H1 (cell line): ENCODE measurements around the gene ELOVL3. TPM values are rescaled to one million over a fixed set of nuclear protein-coding genes. Genes with fewer than 3 reads are reported as not detected.

Source experiments
- CTCF ChIA-PET: fragments of 300-600 bp; sonication (Branson Sonifier 250); formaldehyde crosslinking; loops from one replicate; lab custom pipeline; 2021; ENCODE audit not compliant: partially characterized antibody; lab: Charles Lee
- POLR2A ChIA-PET: fragments of 300-600 bp; sonication (Branson Sonifier 250); formaldehyde crosslinking; loops from one replicate; lab custom pipeline; 2021; ENCODE audit warnings: inconsistent platforms; ENCODE audit not compliant: partially characterized antibody; lab: Charles Lee
- DNase-seq, 2 experiments: peaks; one replicate each; pipeline versions ENCODE4 v3.0.0 to v3.0.0-alpha.2; 2010 to 2022; ENCODE audit warnings: low spot score in 2 of 2, low read depth in 1 of 2, mixed read lengths in 1 of 2
- FAIRE-seq: peaks from 2 replicates; lab custom pipeline; 2011; peaks lifted over from hg19 to GRCh38; lab: Jason Lieb, UNC
- H2AFZ ChIP-seq: 2 replicates; pipeline ENCODE4 v1.8.1; 2012; ENCODE audit warnings: low read length, inconsistent platforms
- H2AK5ac ChIP-seq: 2 replicates; pipeline ENCODE4 v1.6.1; 2013; ENCODE audit warnings: low read depth, low read length
- H2BK120ac ChIP-seq: replicated peaks from 2 replicates; pipeline ENCODE3; 2013; ENCODE audit warnings: low read depth, low read length, inconsistent platforms
- H2BK12ac ChIP-seq: 2 replicates; pipeline ENCODE4 v1.6.1; 2013; ENCODE audit warnings: low read depth, low read length
- H2BK15ac ChIP-seq: 2 replicates; pipeline ENCODE4 v1.6.1; 2013; ENCODE audit warnings: low read length
- H2BK20ac ChIP-seq: 2 replicates; pipeline ENCODE4 v1.6.1; 2013; ENCODE audit warnings: low read length
- H2BK5ac ChIP-seq: 2 replicates; pipeline ENCODE4 v1.6.1; 2013; ENCODE audit warnings: low read depth, low read length
- H3K14ac ChIP-seq: 2 replicates; pipeline ENCODE4 v1.6.1; 2013; ENCODE audit warnings: inconsistent platforms; ENCODE audit not compliant: insufficient read length
- H3K18ac ChIP-seq: 2 replicates; pipeline ENCODE4 v1.6.1; 2013; ENCODE audit warnings: low read length; ENCODE audit errors: extremely low read depth
- H3K23ac ChIP-seq: 2 replicates; pipeline ENCODE4 v1.6.1; 2013; ENCODE audit warnings: inconsistent platforms; ENCODE audit not compliant: insufficient read length
- H3K23me2 ChIP-seq: 2 replicates; pipeline ENCODE4 v1.6.1; 2013; ENCODE audit warnings: low read depth, low read length
- H3K27ac ChIP-seq: 2 replicates; pipeline ENCODE4 v1.6.1; 2011; ENCODE audit warnings: low read depth, low read length, inconsistent platforms
- H3K27me3 ChIP-seq, 4 experiments: replicated peaks in 1 of 4; 1 replicate in 1 of 4; 2 replicates in 3 of 4; pipeline versions ENCODE4 v1.6.1 to v1.8.1; 2011 to 2013; ENCODE audit warnings: low read length in 3 of 4, mild to moderate bottlenecking in 3 of 4, inconsistent platforms in 2 of 4, mixed read lengths in 2 of 4, moderate library complexity in 1 of 4; ENCODE audit not compliant: control insufficient read depth in 3 of 4, insufficient read depth in 3 of 4; ENCODE audit errors: extremely low read depth in 1 of 4
- H3K36me3 ChIP-seq, 4 experiments: 2 replicates each; pipeline versions ENCODE4 v1.6.1 to v1.8.1; 2011 to 2013; ENCODE audit warnings: mild to moderate bottlenecking in 4 of 4, low read length in 3 of 4, moderate library complexity in 2 of 4, control low read depth in 1 of 4, inconsistent platforms in 1 of 4; ENCODE audit not compliant: insufficient read depth in 4 of 4, control insufficient read depth in 2 of 4
- H3K4ac ChIP-seq: replicated peaks from 2 replicates; pipeline ENCODE3; 2013; ENCODE audit warnings: low read length, low read depth, mixed read lengths, inconsistent platforms; ENCODE audit not compliant: insufficient read length
- H3K4me1 ChIP-seq, 4 experiments: replicated peaks in 1 of 4; 1 replicate in 1 of 4; 2 replicates in 3 of 4; pipeline versions ENCODE4 v1.6.1 to v1.8.1; 2011 to 2013; ENCODE audit warnings: low read length in 3 of 4, inconsistent platforms in 2 of 4, mixed read lengths in 1 of 4; ENCODE audit not compliant: insufficient read depth in 4 of 4, control insufficient read depth in 3 of 4
- H3K4me2 ChIP-seq, 2 experiments: 2 replicates each; pipeline versions ENCODE4 v1.6.1 to v1.8.1; 2011 to 2013; ENCODE audit warnings: low read depth in 2 of 2, low read length in 2 of 2, control low read depth in 1 of 2, inconsistent platforms in 1 of 2, mild to moderate bottlenecking in 1 of 2; ENCODE audit not compliant: insufficient read depth in 1 of 2
- H3K4me3 ChIP-seq, 4 experiments: fragments of 200-600, 300-600 bp in 1 of 4; sonication (generic), shearing (Covaris generic), sonication (Bioruptor Twin) in 1 of 4; 2 replicates each; pipeline versions ENCODE4 v1.5.1 to v1.8.1; 2011 to 2016; ENCODE audit warnings: low read length in 4 of 4, low read depth in 3 of 4, control low read depth in 2 of 4, inconsistent platforms in 2 of 4, mild to moderate bottlenecking in 2 of 4, mixed read lengths in 1 of 4, moderate library complexity in 1 of 4; ENCODE audit not compliant: insufficient read depth in 2 of 4; ENCODE audit errors: extremely low read depth in 1 of 4
- H3K56ac ChIP-seq: replicated peaks from 2 replicates; pipeline ENCODE3; 2013; ENCODE audit warnings: low read depth, mild to moderate bottlenecking, mixed read lengths, low read length, inconsistent platforms; ENCODE audit not compliant: insufficient read length
- H3K79me1 ChIP-seq: 2 replicates; pipeline ENCODE4 v1.6.1; 2013; ENCODE audit warnings: low read depth, low read length, control low read depth
- H3K79me2 ChIP-seq, 2 experiments: 2 replicates each; pipeline versions ENCODE4 v1.6.1 to v1.8.1; 2012 to 2013; ENCODE audit warnings: low read length in 2 of 2, mild to moderate bottlenecking in 2 of 2, inconsistent platforms in 1 of 2; ENCODE audit not compliant: insufficient read depth in 2 of 2, control insufficient read depth in 1 of 2
- H3K9ac ChIP-seq, 4 experiments: replicated peaks in 1 of 4; 1 replicate in 1 of 4; 2 replicates in 3 of 4; pipeline versions ENCODE4 v1.6.1 to v1.8.1; 2011 to 2013; ENCODE audit warnings: low read depth in 3 of 4, low read length in 3 of 4, control low read depth in 2 of 4, mild to moderate bottlenecking in 2 of 4, moderate library complexity in 2 of 4, inconsistent platforms in 1 of 4; ENCODE audit errors: extremely low read depth in 1 of 4
- H3K9me3 ChIP-seq, 2 experiments: 2 replicates each; pipeline versions ENCODE4 v1.6.1 to v1.8.1; 2012 to 2013; ENCODE audit warnings: mild to moderate bottlenecking in 2 of 2, moderate library complexity in 2 of 2, control low read depth in 1 of 2, inconsistent platforms in 1 of 2, low read depth in 1 of 2, low read length in 1 of 2, mixed read lengths in 1 of 2; ENCODE audit not compliant: insufficient read depth in 2 of 2
- H4K20me1 ChIP-seq, 2 experiments: replicated peaks in 1 of 2; 2 replicates each; pipeline versions ENCODE3 to v1.8.1; 2011 to 2013; ENCODE audit warnings: inconsistent platforms in 2 of 2, low read length in 2 of 2, mild to moderate bottlenecking in 1 of 2; ENCODE audit not compliant: insufficient read depth in 2 of 2, control insufficient read depth in 1 of 2
- H4K5ac ChIP-seq: 2 replicates; pipeline ENCODE4 v1.6.1; 2013; ENCODE audit warnings: low read length, low read depth, mixed read lengths, inconsistent platforms; ENCODE audit not compliant: insufficient read length
- H4K8ac ChIP-seq: 2 replicates; pipeline ENCODE4 v1.8.0; 2013; ENCODE audit warnings: mild to moderate bottlenecking, moderate library complexity, low read length, inconsistent platforms; ENCODE audit not compliant: insufficient read depth; ENCODE audit errors: extremely low read depth
- H4K91ac ChIP-seq: replicated peaks from 2 replicates; pipeline ENCODE3; 2013; ENCODE audit warnings: low read length, mixed read lengths, inconsistent platforms; ENCODE audit not compliant: insufficient read length
- CBX5 ChIP-seq: fragments of 300-800, 300-1000 bp; sonication (generic); IDR thresholded peaks from 2 replicates; pipeline ENCODE4 v1.7.1; 2016; ENCODE audit warnings: antibody characterized with exemption, low read length, low read depth
- EZH2 ChIP-seq: fragments of 200-600 bp; sonication (generic); IDR thresholded peaks from 2 replicates; pipeline ENCODE4 v1.7.1; 2012; ENCODE audit warnings: low read depth, mild to moderate bottlenecking, moderate library complexity, low read length, inconsistent platforms; ENCODE audit not compliant: severe bottlenecking
- GABPA ChIP-seq: IDR thresholded peaks from 2 replicates; pipeline ENCODE4 v1.6.1; 2011; ENCODE audit warnings: mild to moderate bottlenecking, low read length, moderate library complexity, borderline replicate concordance; ENCODE audit not compliant: insufficient read depth
- GTF2F1 ChIP-seq: IDR thresholded peaks from 2 replicates; pipeline ENCODE4 v1.6.1; 2012; ENCODE audit warnings: low read depth, low read length, improper control_type of control experiment, borderline replicate concordance
- HDAC6 ChIP-seq: IDR thresholded peaks from one replicate; pipeline ENCODE4 v1.7.1; 2012; ENCODE audit warnings: low read depth, mild to moderate bottlenecking, inconsistent platforms, low read length, moderate library complexity
- JUN ChIP-seq: IDR thresholded peaks from 2 replicates; pipeline ENCODE4 v1.6.1; 2011; ENCODE audit warnings: low read depth, mild to moderate bottlenecking, improper control_type of control experiment, low read length
- KDM5A ChIP-seq: fragments of 200-600 bp; IDR thresholded peaks from 2 replicates; pipeline ENCODE4 v1.7.1; 2012; ENCODE audit warnings: mild to moderate bottlenecking, low read length, inconsistent platforms, mixed read lengths
- RBBP5 ChIP-seq: IDR thresholded peaks from 2 replicates; pipeline ENCODE4 v1.7.1; 2012; ENCODE audit warnings: low read depth, mild to moderate bottlenecking, inconsistent platforms, low read length, moderate library complexity, borderline replicate concordance
- SRF ChIP-seq: IDR thresholded peaks from 2 replicates; pipeline ENCODE4 v1.6.1; 2011; ENCODE audit warnings: mild to moderate bottlenecking, low read depth, low read length, moderate library complexity
- TAF1 ChIP-seq: IDR thresholded peaks from 2 replicates; pipeline ENCODE4 v1.6.1; 2011; ENCODE audit warnings: mild to moderate bottlenecking, low read depth, low read length
- TAF7 ChIP-seq: optimal IDR thresholded peaks from 2 replicates; pipeline ENCODE3; 2011; ENCODE audit warnings: low read depth, mild to moderate bottlenecking, inconsistent platforms, low read length, moderate library complexity, borderline replicate concordance
- TBP ChIP-seq: IDR thresholded peaks from 2 replicates; pipeline ENCODE4 v1.6.1; 2011; ENCODE audit warnings: low read depth, low read length, improper control_type of control experiment
- ZNF274 ChIP-seq: IDR thresholded peaks from 2 replicates; pipeline ENCODE4 v1.7.0; 2012; ENCODE audit warnings: low read length, borderline replicate concordance; ENCODE audit errors: extremely low read depth
- WGBS, 2 experiments: shearing (Covaris generic) in 1 of 2; methylation state at CpG; one replicate each; pipeline versions ENCODE4 v1.1.6 to v1.1.7; 2013 to 2015; ENCODE audit warnings: low lambda C conversion rate in 2 of 2, mixed read lengths in 2 of 2, inconsistent platforms in 1 of 2, low coverage in 1 of 2, missing lambda C conversion rate in 1 of 2; ENCODE audit not compliant: insufficient replicate concordance in 2 of 2, insufficient coverage in 1 of 2, insufficient read length in 1 of 2; ENCODE audit errors: extremely low coverage in 1 of 2, missing lambda C conversion rate in 1 of 2; 5-methylcytosine and 5-hydroxymethylcytosine counted together
- polyA plus RNA-seq, 7 experiments: library from polyadenylated mRNA; depleted of rRNA in 3 of 7; stranded (reverse) in 5 of 7; unstranded in 2 of 7; fragments of >200 nt in 5 of 7; fragments of 200-250 nt in 2 of 7; gene quantifications; 1 replicate in 5 of 7; 2 replicates in 1 of 7; 4 replicates in 1 of 7; pipeline versions ENCODE4 v1.2.1 to v1.2.3, GENCODE V29; 2011 to 2013; ENCODE audit warnings: missing spikeins in 2 of 7, mixed read lengths in 2 of 7
- total RNA-seq: library from RNA; stranded (reverse); fragmentation: NEBNext Ultra II Directional; extraction: Animal tissue kit (Norgen Biotek cat#: 25700); gene quantifications from 2 replicates; pipeline ENCODE4 v1.2.1, GENCODE V29; 2021

The ELOVL3 gene
- total and polyA plus RNA-seq, 2 of the 8 experiments (the other 6 are each of a cell fraction or from before 2014, with no cell fraction given) = 0.27 TPM; not detected in 1

GRCh38 chr10:102240467-102241031 lies 14.4 kb downstream of the ELOVL3 start:
- ChIA-PET CTCF (interaction anchor here (0.6 to 24.6 kb wide), 12 partner anchors 7 to 327 kb away, joined by 3 to 862 read pairs (median 4); no protein-coding TSS in a partner anchor), POLR2A (interaction anchor here (0.6 to 2.1 kb wide), 4 partner anchors 10 to 112 kb away, joined by 3 to 15 read pairs (median 3); no protein-coding TSS in a partner anchor)
- no peak for FAIRE-seq
- H3K4me3 ChIP-seq = peak overlapping the region; percentile 33 to 64 (median 56)
- H3K9ac ChIP-seq = no peak overlapping the region
- no peak overlapping the region for H4K8ac ChIP-seq
- no peaks in the 10 kb centered on the region for H3K79me2 ChIP-seq
- no peak for DNase-seq
- no peaks in the 10 kb centered on the region for H3K9me3 ChIP-seq
- peak overlapping the region; percentile 84 to 91 for H3K4me2 ChIP-seq
- H3K27ac ChIP-seq = no peak overlapping the region
- H3K23ac ChIP-seq = no peak overlapping the region
- peaks cover 0 to 11% of the 10 kb centered on the region in 2 experiments for H4K20me1 ChIP-seq
- no peak overlapping the region for H3K4ac ChIP-seq
- H2AFZ ChIP-seq = no peak overlapping the region
- H2BK5ac ChIP-seq = no peak overlapping the region
- no peaks in the 10 kb centered on the region for H3K79me1 ChIP-seq
- no peak overlapping the region for H4K91ac ChIP-seq
- H3K27me3 ChIP-seq = peaks cover 48 to 78% (median 68%) of the 10 kb centered on the region in 4 experiments
- no peak overlapping the region for H3K56ac ChIP-seq
- no peak overlapping the region for H4K5ac ChIP-seq
- no peak overlapping the region for H2BK120ac ChIP-seq
- H2BK12ac ChIP-seq = no peak overlapping the region
- no peak overlapping the region for H2BK20ac ChIP-seq
- H3K18ac ChIP-seq = no peak overlapping the region
- H3K4me1 ChIP-seq = peaks cover 0 to 17% (median 7%) of the 10 kb centered on the region in 4 experiments
- WGBS, 2 experiments = 32% methylated on average over 34 of the region's 39 CpGs; no CpG with 5 or more reads in 1 of the 2 experiments
- no peak overlapping the region for H2AK5ac ChIP-seq
- no peaks in the 10 kb centered on the region; a peak in 1 of 8 replicates for H3K36me3 ChIP-seq
- H2BK15ac ChIP-seq = no peak overlapping the region
- peaks cover 12% of the 10 kb centered on the region for H3K23me2 ChIP-seq
- H3K14ac ChIP-seq = no peak overlapping the region
- TF ChIP-seq GTF2F1 (no peak), TAF7 (no peak), RBBP5 (no peak), KDM5A (no peak), HDAC6 (no peak), SRF (no peak), CBX5 (no peak), JUN (no peak), TAF1 (no peak), EZH2 (peak; percentile 91), TBP (no peak), ZNF274 (no peak), GABPA (no peak)
